Retinal pigment epithelial cell (primary cell): ENCODE results near the gene RLF.
"Not testable (repeated sequence)": the region's sequence is repeated elsewhere in the genome, so short reads cannot be mapped to it uniquely, and the experiment has no call there.

Experiments used
- DNase-seq: peaks from one replicate; pipeline ENCODE4 v3.0.0-alpha.2; 2010; ENCODE audit warnings: low read depth
- H3K4me3 ChIP-seq: 2 replicates; pipeline ENCODE4 v1.5.1; 2011; ENCODE audit warnings: mild to moderate bottlenecking, low read length, control low read depth, moderate library complexity
- TF ChIP-seq, protein P1 (sequence below): conservative IDR thresholded peaks from 2 replicates; pipeline ENCODE4 v1.5.1; 2011; ENCODE audit warnings: low read depth, low read length, control low read depth, inconsistent platforms

Gene RLF

DNA sequence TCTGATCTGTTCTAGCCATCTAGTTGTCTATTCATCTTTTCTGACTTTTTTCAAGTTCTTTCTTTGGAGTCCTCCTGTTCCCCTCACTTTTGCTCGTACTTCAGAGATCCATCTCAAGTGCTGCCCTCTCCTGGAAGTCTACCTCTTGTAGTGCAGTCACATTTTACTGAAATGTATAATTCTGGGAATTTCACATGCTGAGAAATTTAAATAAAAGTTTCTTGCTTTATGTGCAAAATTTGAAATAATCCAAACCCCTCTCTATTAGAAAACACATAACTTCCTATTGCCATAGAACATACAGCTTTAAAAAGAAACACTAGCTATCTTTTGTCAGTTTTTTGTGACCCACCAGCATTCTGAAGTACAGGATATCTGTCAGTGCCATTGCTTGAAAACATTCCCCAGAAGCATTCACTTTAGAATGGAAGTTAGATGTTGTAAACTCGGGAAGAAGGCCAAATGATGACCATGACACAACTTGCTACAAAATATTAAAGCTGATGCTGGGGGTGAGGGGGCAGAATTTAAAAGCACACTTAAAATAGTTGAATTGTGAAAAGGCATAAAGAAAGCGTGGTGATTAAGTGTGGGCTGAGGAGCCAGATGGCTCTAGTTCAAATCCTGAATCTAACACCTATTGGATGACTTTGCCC, 22.0 kb downstream of the RLF start:
- H3K4me3 ChIP-seq, result no peak overlapping the region
- no peak for DNase-seq
- TF ChIP-seq, protein P1, sequence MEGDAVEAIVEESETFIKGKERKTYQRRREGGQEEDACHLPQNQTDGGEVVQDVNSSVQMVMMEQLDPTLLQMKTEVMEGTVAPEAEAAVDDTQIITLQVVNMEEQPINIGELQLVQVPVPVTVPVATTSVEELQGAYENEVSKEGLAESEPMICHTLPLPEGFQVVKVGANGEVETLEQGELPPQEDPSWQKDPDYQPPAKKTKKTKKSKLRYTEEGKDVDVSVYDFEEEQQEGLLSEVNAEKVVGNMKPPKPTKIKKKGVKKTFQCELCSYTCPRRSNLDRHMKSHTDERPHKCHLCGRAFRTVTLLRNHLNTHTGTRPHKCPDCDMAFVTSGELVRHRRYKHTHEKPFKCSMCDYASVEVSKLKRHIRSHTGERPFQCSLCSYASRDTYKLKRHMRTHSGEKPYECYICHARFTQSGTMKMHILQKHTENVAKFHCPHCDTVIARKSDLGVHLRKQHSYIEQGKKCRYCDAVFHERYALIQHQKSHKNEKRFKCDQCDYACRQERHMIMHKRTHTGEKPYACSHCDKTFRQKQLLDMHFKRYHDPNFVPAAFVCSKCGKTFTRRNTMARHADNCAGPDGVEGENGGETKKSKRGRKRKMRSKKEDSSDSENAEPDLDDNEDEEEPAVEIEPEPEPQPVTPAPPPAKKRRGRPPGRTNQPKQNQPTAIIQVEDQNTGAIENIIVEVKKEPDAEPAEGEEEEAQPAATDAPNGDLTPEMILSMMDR, result peak; percentile 59

DNA sequence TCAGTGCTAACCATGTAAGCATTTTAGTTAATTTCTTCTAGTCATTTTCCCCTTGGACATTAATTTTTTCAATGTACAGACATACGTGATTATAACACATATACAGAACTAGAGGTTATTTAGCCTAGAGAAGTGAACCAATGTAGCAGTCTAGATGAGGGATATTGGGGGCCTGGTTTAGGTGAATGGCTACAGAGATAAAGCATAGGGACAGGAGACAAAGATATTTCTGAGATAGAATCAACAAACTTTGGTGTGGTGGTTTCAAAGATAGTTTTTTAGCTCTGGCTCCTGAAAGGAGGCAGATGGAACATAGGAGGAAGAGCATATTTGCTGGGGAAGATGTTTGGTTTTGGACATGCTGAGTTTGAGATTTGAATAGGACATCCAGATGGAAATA, 23.0 kb downstream of the RLF start:
- TF ChIP-seq, protein P1, result no peak
- DNase-seq, result no peak
- no peak overlapping the region for H3K4me3 ChIP-seq

DNA sequence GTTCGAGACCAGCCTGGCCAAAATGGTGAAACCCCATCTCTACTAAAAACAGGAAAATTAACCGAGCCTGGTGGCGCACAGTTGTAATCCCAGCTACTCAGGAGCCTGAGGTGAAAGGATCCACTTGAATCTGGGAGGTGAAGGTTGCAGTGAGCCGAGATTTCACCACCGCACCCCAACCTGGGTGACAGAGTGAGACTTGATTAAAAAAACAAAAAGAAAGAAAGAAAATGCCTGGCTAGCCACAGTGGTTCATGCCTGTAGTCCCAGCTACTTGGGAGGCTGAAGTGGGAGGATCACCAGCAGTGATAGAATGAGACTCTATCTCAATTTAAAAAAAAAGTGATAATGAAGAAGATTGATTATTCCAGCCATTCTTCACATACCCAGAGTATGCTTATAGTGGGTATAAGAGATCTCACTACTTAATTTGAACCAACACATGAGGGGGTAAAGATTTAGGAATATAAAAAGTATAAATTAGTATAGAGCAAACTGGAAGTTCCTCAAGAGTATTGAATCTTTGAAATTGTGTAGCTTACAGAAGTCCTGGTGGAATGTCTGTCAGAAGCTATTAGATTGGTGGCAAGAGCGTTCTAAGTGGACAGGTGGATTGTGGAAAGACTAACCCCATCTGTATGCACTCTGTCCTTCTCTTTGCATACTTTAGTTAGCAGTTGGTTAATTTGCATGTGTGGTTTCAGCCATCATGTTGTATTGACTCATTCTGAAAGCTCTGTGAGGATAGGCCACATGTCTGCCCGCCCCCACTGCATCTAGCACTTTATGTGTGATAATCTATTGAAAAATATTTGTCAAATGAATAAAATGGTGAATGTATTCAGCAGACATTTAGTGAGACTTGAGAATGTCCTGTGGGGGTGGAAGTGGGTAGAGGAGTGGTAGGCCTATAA, 25.0 kb downstream of the RLF start:
- TF ChIP-seq, protein P1, result no peak
- DNase-seq, result no peak
- H3K4me3 ChIP-seq, result no peak overlapping the region

DNA sequence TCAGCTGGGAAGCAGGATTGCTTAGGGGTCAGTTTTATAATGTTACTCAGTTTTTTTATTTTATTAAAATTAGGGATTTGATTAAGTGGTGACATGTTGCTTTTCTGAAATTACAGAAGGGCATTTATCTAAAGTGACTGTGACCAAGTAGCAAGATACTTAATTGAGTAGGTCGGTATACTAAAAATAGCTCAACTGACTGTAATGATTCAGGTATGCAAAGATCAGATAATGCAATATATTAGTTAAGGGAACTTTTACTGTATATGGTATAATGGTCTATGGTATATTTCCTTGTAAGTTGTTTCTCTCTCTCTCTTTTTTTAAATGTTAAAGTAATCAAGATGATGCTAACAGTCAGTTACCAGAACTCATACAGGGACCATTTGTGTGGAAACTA, 26.2 kb downstream of the RLF start:
- H3K4me3 ChIP-seq, result no peak overlapping the region
- DNase-seq, result no peak
- TF ChIP-seq, protein P1, result no peak

DNA sequence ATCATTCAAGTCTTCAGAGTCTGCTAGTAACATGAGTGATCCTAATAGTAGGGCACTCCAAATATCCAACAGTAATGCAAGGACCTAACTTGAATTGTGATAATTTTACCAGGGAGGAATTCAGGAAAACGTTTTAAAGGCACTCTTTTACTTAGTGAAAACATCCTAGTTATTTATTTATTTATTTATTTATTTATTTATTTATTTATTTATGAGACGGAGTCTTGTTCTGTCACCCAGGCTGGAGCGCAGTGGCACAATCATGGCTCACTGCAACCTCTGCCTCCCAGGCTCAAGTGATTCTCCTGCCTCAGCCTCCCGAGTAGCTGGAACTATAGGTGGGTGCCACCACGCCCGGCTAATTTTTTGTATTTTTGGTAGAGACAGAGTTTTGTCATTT, 33.5 kb downstream of the RLF start:
- H3K4me3 ChIP-seq, DNase-seq: not testable (repeated sequence)

DNA sequence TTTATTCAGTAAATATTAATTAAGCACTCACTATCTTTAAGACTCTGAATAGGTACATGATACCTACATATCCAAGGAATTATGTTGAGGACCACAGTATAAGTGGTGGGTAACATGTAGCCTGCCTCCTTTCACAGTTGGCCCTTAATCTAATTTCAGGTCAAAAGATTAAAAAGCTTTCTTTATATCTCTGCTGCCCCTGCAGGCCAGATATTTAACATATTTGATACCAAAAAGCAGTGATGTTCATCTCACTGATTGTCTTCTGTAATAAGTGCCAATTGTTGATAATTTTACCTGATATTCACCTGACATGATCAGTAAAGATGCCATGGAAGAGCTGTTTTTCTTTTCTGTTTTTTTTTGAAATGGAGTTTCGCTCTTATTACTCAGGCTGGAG, 36.5 kb downstream of the RLF start:
- TF ChIP-seq, protein P1, result peak; percentile 29
- no peak overlapping the region for H3K4me3 ChIP-seq
- no peak for DNase-seq

DNA sequence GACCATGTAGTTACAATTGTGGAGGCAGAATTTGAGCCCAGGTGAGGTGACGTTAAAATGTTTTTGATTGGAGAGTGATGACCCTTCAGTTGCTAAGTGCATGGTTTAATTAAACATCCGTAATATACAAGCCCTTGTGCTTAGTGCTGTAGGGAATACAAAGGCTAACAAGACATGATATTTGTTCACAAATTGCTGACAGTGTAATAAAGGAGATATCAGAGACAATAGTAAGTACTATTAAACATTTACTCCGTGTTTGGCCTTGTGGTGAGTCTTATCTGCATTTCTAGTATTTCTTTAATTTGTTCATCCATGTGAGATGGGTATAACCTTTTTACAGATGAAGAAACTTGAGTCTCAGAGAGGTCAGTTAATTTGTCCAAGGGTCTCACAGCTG, 37.9 kb downstream of the RLF start:
- no peak overlapping the region for H3K4me3 ChIP-seq

More for the DNA sequence above, 37.9 kb downstream of the RLF start:
- TF ChIP-seq, protein P1, result no peak
- no peak for DNase-seq
